Endothelial cell of umbilical vein (primary cell): Measurements from ENCODE around the gene STMND1. TPM values are rescaled to one million over a fixed set of nuclear protein-coding genes. Genes with fewer than 3 reads are reported as not detected.

Experiments
- BruUV-seq: library from RNA; stranded (reverse); fragments of 400-500 nt; replicated peaks from 2 replicates; lab custom pipeline; 2021; lab: Mats Ljungman, UMichigan
- CTCF ChIA-PET: fragments of 300-600, 350-600 bp; sonication (Branson Sonifier 250); formaldehyde crosslinking; loops from one replicate; lab custom pipeline; 2021; ENCODE audit warnings: antibody characterized with exemption, inconsistent platforms; lab: Charles Lee
- POLR2A ChIA-PET: fragments of 300-600, 350-600 bp; sonication (Branson Sonifier 250); formaldehyde crosslinking; loops from one replicate; lab custom pipeline; 2021; ENCODE audit warnings: antibody characterized with exemption, inconsistent platforms; lab: Charles Lee
- DNase-seq: peaks from one replicate; pipeline ENCODE4 v3.0.0-alpha.2; 2011; ENCODE audit warnings: low read depth, low spot score
- FAIRE-seq: peaks from 2 replicates; lab custom pipeline; 2011; peaks lifted over from hg19 to GRCh38; lab: Jason Lieb, UNC
- H2AFZ ChIP-seq: 2 replicates; pipeline ENCODE4 v1.6.0; 2012; ENCODE audit warnings: low read depth, low read length, control low read depth, inconsistent platforms
- H3K27ac ChIP-seq: 2 replicates; pipeline ENCODE4 v1.5.1; 2011; ENCODE audit warnings: low read depth, mild to moderate bottlenecking, control low read depth, low read length, moderate library complexity; ENCODE audit not compliant: insufficient read depth
- H3K27me3 ChIP-seq, 2 experiments: 2 replicates each; pipeline versions ENCODE4 v1.6.0 to v1.6.1; 2011; ENCODE audit warnings: low read length in 2 of 2, mixed read lengths in 1 of 2; ENCODE audit not compliant: control insufficient read depth in 2 of 2, insufficient read depth in 2 of 2
- H3K36me3 ChIP-seq, 2 experiments: 2 replicates in 1 of 2; 3 replicates in 1 of 2; pipeline ENCODE4 v1.5.1; 2011; ENCODE audit warnings: low read length in 2 of 2, mild to moderate bottlenecking in 1 of 2, moderate library complexity in 1 of 2; ENCODE audit not compliant: control insufficient read depth in 2 of 2, insufficient read depth in 2 of 2; ENCODE audit errors: extremely low read depth in 1 of 2
- H3K4me1 ChIP-seq: 3 replicates; pipeline ENCODE4 v1.5.1; 2011; ENCODE audit warnings: mild to moderate bottlenecking, low read length; ENCODE audit not compliant: control insufficient read depth, insufficient read depth; ENCODE audit errors: extremely low read depth
- H3K4me2 ChIP-seq: 2 replicates; pipeline ENCODE4 v1.6.1; 2011; ENCODE audit warnings: low read length, control low read depth, mixed read lengths; ENCODE audit not compliant: insufficient read depth
- H3K4me3 ChIP-seq, 3 experiments: fragments of 200-600 bp in 1 of 3; sonication (generic), shearing (Covaris generic) in 1 of 3; replicated peaks in 1 of 3; 2 replicates each; pipeline ENCODE4 v1.5.1; 2011 to 2016; ENCODE audit warnings: control low read depth in 3 of 3, low read length in 3 of 3, mild to moderate bottlenecking in 2 of 3, inconsistent platforms in 1 of 3, low read depth in 1 of 3, moderate library complexity in 1 of 3; ENCODE audit not compliant: insufficient read depth in 1 of 3
- H3K79me2 ChIP-seq: 2 replicates; pipeline ENCODE4 v1.6.0; 2012; ENCODE audit warnings: low read length, inconsistent platforms; ENCODE audit not compliant: control insufficient read depth, insufficient read depth
- H3K9ac ChIP-seq: replicated peaks from 2 replicates; pipeline ENCODE3; 2011; ENCODE audit warnings: low read length, control low read depth; ENCODE audit not compliant: insufficient read depth; ENCODE audit errors: extremely low read depth
- H3K9me1 ChIP-seq: replicated peaks from 3 replicates; pipeline ENCODE4 v1.6.0; 2011; ENCODE audit warnings: mild to moderate bottlenecking, low read length; ENCODE audit not compliant: control insufficient read depth, insufficient read depth; ENCODE audit errors: extremely low read depth
- H3K9me3 ChIP-seq: replicated peaks from 2 replicates; pipeline ENCODE4 v1.5.1; 2012; ENCODE audit warnings: low read length, inconsistent platforms; ENCODE audit not compliant: control insufficient read depth, insufficient read depth
- H4K20me1 ChIP-seq: replicated peaks from 2 replicates; pipeline ENCODE3; 2011; ENCODE audit warnings: mild to moderate bottlenecking, low read length; ENCODE audit not compliant: control insufficient read depth, insufficient read depth; ENCODE audit errors: extremely low read depth
- EZH2 ChIP-seq: IDR thresholded peaks from 2 replicates; pipeline ENCODE4 v1.6.1; 2012; ENCODE audit warnings: borderline replicate concordance, low read depth, mild to moderate bottlenecking, moderate library complexity, low read length, inconsistent platforms; ENCODE audit not compliant: severe bottlenecking
- FOS ChIP-seq: IDR thresholded peaks from 2 replicates; pipeline ENCODE4 v1.6.1; 2011; ENCODE audit warnings: mild to moderate bottlenecking, low read length, moderate library complexity, borderline replicate concordance; ENCODE audit not compliant: insufficient read depth
- GATA2 ChIP-seq: IDR thresholded peaks from 2 replicates; pipeline ENCODE4 v1.7.0; 2011; ENCODE audit warnings: low read depth, mild to moderate bottlenecking, moderate library complexity, mixed read lengths, low read length; ENCODE audit not compliant: insufficient read length, insufficient read depth
- JUN ChIP-seq: IDR thresholded peaks from 2 replicates; pipeline ENCODE4 v1.6.1; 2011; ENCODE audit warnings: borderline replicate concordance, low read depth; ENCODE audit not compliant: insufficient read length, insufficient read depth
- MAX ChIP-seq: IDR thresholded peaks from 2 replicates; pipeline ENCODE4 v1.6.1; 2011; ENCODE audit not compliant: insufficient read depth, insufficient read length
- MYC ChIP-seq: IDR thresholded peaks from one replicate; pipeline ENCODE4 v1.6.1; 2011; ENCODE audit warnings: mild to moderate bottlenecking, low read depth, low read length
- POLR2A ChIP-seq: IDR thresholded peaks from 2 replicates; pipeline ENCODE4 v1.6.1; 2012; ENCODE audit warnings: low read depth, mild to moderate bottlenecking, control low read depth, low read length
- POLR2AphosphoS5 ChIP-seq: IDR thresholded peaks from 2 replicates; pipeline ENCODE4 v1.6.1; 2012; ENCODE audit warnings: low read depth, mild to moderate bottlenecking, control low read depth, low read length, moderate library complexity; ENCODE audit not compliant: insufficient read depth
- dilution Hi-C: fragments of 300-500 bp; cut with MboI; formaldehyde crosslinking; loops from one replicate; pipeline ENCODE4 v1.15.0; 2019; ENCODE audit warnings: low sequenced_read_pairs; ENCODE audit not compliant: extremely low pct_ligation_motif_present
- intact Hi-C: fragments of 100-400 bp; cut with micrococcal nuclease; formaldehyde crosslinking; loops from one replicate; pipeline ENCODE4 v1.10.0; 2022
- polyA plus RNA-seq, 4 experiments: library from polyadenylated mRNA; depleted of rRNA in 3 of 4; stranded (reverse) in 3 of 4; unstranded in 1 of 4; fragments of >200 nt; gene quantifications; 2 replicates each; pipeline versions ENCODE4 v1.2.1 to v1.2.3, GENCODE V29; 2011 to 2012; ENCODE audit warnings: missing spikeins in 1 of 4
- total RNA-seq: library from RNA; stranded (reverse); gene quantifications from 2 replicates; pipeline ENCODE4 v1.2.3, GENCODE V29; 2021
- TF ChIP-seq, protein P1 (sequence below), 2 donors: IDR thresholded peaks; 1 replicate in 1 of 2; 2 replicates in 1 of 2; pipeline ENCODE4 v1.5.1; 2011; ENCODE audit warnings: low read length in 2 of 2, mild to moderate bottlenecking in 2 of 2, moderate library complexity in 2 of 2, control low read depth in 1 of 2, inconsistent platforms in 1 of 2, low read depth in 1 of 2; ENCODE audit not compliant: insufficient read depth in 1 of 2; ENCODE audit errors: extremely low read depth in 1 of 2

Gene STMND1
- total and polyA plus RNA-seq, 2 donors (not counting 3 experiments of a cell fraction or from before 2014, with no cell fraction given): not detected

DNA sequence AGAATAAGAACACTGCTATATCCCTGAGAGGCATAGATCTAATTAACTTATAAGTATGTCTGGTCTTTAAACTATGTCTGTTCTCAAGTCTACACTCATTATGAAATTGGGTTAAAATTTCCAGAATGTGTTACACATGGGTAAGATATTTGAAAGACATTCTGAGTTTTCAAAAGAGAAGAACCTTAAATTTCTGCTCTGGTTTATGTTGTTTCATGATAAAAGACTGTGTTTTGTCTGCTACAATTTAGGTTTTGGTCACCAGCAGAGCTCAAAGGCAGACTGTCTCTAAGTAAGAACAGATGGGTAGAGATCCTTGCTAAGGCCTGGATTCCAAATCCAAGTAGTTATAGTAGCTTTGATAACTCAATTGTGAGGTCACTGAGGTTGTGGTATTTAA, 6.0 kb downstream of the STMND1 start:
- Histone ChIP-seq H3K4me3 (no peak overlapping the region), H3K4me2 (no peak overlapping the region), H3K27ac (no peak overlapping the region), H3K36me3 (no peaks in the 10 kb centered on the region), H3K27me3 (peaks cover 3 to 9% of the 10 kb centered on the region in 2 experiments), H3K9me1 (no peaks in the 10 kb centered on the region), H4K20me1 (no peaks in the 10 kb centered on the region), H3K9me3 (no peaks in the 10 kb centered on the region), H3K4me1 (no peaks in the 10 kb centered on the region), H3K79me2 (no peaks in the 10 kb centered on the region), H2AFZ (no peak overlapping the region), H3K9ac (no peak overlapping the region)
- ChIA-PET CTCF (interaction anchor here (1.5 kb wide), 1 partner anchor 18 kb away, joined by 3 read pairs; no protein-coding TSS in a partner anchor), POLR2A (no interaction called here)
- no peak for DNase-seq
- intact Hi-C loops: no loop called here
- no TSS peak for BruUV-seq
- no peak for TF ChIP-seq MAX
- TF ChIP-seq MYC: no peak
- TF ChIP-seq, protein P1, sequence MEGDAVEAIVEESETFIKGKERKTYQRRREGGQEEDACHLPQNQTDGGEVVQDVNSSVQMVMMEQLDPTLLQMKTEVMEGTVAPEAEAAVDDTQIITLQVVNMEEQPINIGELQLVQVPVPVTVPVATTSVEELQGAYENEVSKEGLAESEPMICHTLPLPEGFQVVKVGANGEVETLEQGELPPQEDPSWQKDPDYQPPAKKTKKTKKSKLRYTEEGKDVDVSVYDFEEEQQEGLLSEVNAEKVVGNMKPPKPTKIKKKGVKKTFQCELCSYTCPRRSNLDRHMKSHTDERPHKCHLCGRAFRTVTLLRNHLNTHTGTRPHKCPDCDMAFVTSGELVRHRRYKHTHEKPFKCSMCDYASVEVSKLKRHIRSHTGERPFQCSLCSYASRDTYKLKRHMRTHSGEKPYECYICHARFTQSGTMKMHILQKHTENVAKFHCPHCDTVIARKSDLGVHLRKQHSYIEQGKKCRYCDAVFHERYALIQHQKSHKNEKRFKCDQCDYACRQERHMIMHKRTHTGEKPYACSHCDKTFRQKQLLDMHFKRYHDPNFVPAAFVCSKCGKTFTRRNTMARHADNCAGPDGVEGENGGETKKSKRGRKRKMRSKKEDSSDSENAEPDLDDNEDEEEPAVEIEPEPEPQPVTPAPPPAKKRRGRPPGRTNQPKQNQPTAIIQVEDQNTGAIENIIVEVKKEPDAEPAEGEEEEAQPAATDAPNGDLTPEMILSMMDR (IDR thresholded peaks at IDR 0.05; ENCODE audit: extremely low read depth in 1 of 2, insufficient read depth in 1 of 2, low read depth in 1 of 2, low read length in 2 of 2): no peak
- TF ChIP-seq POLR2AphosphoS5: no peak
- TF ChIP-seq JUN: no peak
- TF ChIP-seq POLR2A: no peak
- TF ChIP-seq FOS: no peak
- TF ChIP-seq GATA2: no peak
- no peak for TF ChIP-seq EZH2
- no peak for FAIRE-seq
- dilution Hi-C loops: no loop called here
